HEK293 (cell line): ENCODE data around the gene TBC1D20.

Experiments used
- EGR2 ChIP-seq: fragments of 450-650 bp; formaldehyde crosslinking; IDR thresholded peaks from 2 replicates; pipeline ENCODE4 v1.5.1; 2016; ENCODE audit warnings: low read depth, missing biosample characterization, missing genetic modification characterization
- GLIS2 ChIP-seq: fragments of 450-650 bp; formaldehyde crosslinking; IDR thresholded peaks from 2 replicates; pipeline ENCODE4 v1.5.1; 2016; ENCODE audit warnings: missing biosample characterization, missing genetic modification characterization
- HOXC10 ChIP-seq: sonication (generic); formaldehyde crosslinking; IDR thresholded peaks from 2 replicates; pipeline ENCODE4 v1.8.1; 2023; ENCODE audit warnings: mild to moderate bottlenecking, missing genetic modification reagents
- IKZF3 ChIP-seq: fragments of 450-650 bp; IDR thresholded peaks from 2 replicates; pipeline ENCODE4 v1.5.0; 2018; ENCODE audit warnings: missing biosample characterization, mild to moderate bottlenecking, missing genetic modification characterization, moderate library complexity
- KLF16 ChIP-seq: fragments of 450-650 bp; formaldehyde crosslinking; IDR thresholded peaks from 2 replicates; pipeline ENCODE4 v1.5.1; 2017; ENCODE audit warnings: missing biosample characterization, missing genetic modification characterization
- KLF8 ChIP-seq: fragments of 450-650 bp; formaldehyde crosslinking; IDR thresholded peaks from 2 replicates; pipeline ENCODE4 v1.5.1; 2016; ENCODE audit warnings: missing biosample characterization, missing genetic modification characterization
- MEIS1 ChIP-seq: sonication (generic); formaldehyde crosslinking; IDR thresholded peaks from 2 replicates; pipeline ENCODE4 v1.8.1; 2022; ENCODE audit warnings: missing genetic modification reagents, mild to moderate bottlenecking, borderline replicate concordance
- PBX3 ChIP-seq: sonication (generic); formaldehyde crosslinking; IDR thresholded peaks from 2 replicates; pipeline ENCODE4 v1.8.1; 2022; ENCODE audit warnings: mild to moderate bottlenecking, moderate library complexity, missing genetic modification reagents
- ZBTB7A ChIP-seq: fragments of 450-650 bp; formaldehyde crosslinking; IDR thresholded peaks from 2 replicates; pipeline ENCODE4 v1.5.1; 2016; ENCODE audit warnings: low read depth, missing biosample characterization, missing genetic modification characterization
- ZBTB8A ChIP-seq: fragments of 450-650 bp; formaldehyde crosslinking; IDR thresholded peaks from 2 replicates; pipeline ENCODE4 v1.5.1; 2016; ENCODE audit warnings: missing biosample characterization, missing genetic modification characterization
- ZEB2 ChIP-seq: fragments of 450-650 bp; formaldehyde crosslinking; IDR thresholded peaks from 2 replicates; pipeline ENCODE4 v1.5.1; 2016; ENCODE audit warnings: missing biosample characterization, missing genetic modification characterization
- ZFP37 ChIP-seq: fragments of 450-650 bp; formaldehyde crosslinking; IDR thresholded peaks from 2 replicates; pipeline ENCODE4 v1.5.1; 2016; ENCODE audit warnings: missing biosample characterization, missing genetic modification characterization
- ZNF112 ChIP-seq: fragments of 450-650 bp; formaldehyde crosslinking; IDR thresholded peaks from 2 replicates; pipeline ENCODE4 v1.5.0; 2017; ENCODE audit warnings: missing biosample characterization, missing genetic modification characterization
- ZNF16 ChIP-seq: fragments of 450-650 bp; formaldehyde crosslinking; IDR thresholded peaks from 2 replicates; pipeline ENCODE4 v1.5.1; 2016; ENCODE audit warnings: low read depth, missing biosample characterization, missing genetic modification characterization
- ZNF223 ChIP-seq: fragments of 450-650 bp; formaldehyde crosslinking; IDR thresholded peaks from 2 replicates; pipeline ENCODE4 v1.5.1; 2016; ENCODE audit warnings: missing biosample characterization, missing genetic modification characterization
- ZNF292 ChIP-seq: fragments of 450-650 bp; formaldehyde crosslinking; IDR thresholded peaks from 2 replicates; pipeline ENCODE4 v1.5.1; 2016; ENCODE audit warnings: low read depth, missing biosample characterization, missing genetic modification characterization, borderline replicate concordance
- ZNF311 ChIP-seq: fragments of 450-650 bp; formaldehyde crosslinking; IDR thresholded peaks from 2 replicates; pipeline ENCODE4 v1.5.1; 2017; ENCODE audit warnings: missing biosample characterization, missing genetic modification characterization, borderline replicate concordance
- ZNF335 ChIP-seq: fragments of 450-650 bp; formaldehyde crosslinking; conservative IDR thresholded peaks from 2 replicates; pipeline ENCODE4 v1.5.1; 2016; ENCODE audit warnings: missing biosample characterization, missing genetic modification characterization
- ZNF362 ChIP-seq: fragments of 450-650 bp; formaldehyde crosslinking; IDR thresholded peaks from 2 replicates; pipeline ENCODE4 v1.5.1; 2016; ENCODE audit warnings: missing biosample characterization, missing genetic modification characterization
- ZNF366 ChIP-seq: fragments of 450-650 bp; formaldehyde crosslinking; conservative IDR thresholded peaks from 2 replicates; pipeline ENCODE4 v1.5.1; 2016; ENCODE audit warnings: missing biosample characterization, missing genetic modification characterization
- ZNF37A ChIP-seq: fragments of 450-650 bp; IDR thresholded peaks from 2 replicates; pipeline ENCODE4 v1.5.1; 2018; ENCODE audit warnings: missing biosample characterization, missing genetic modification characterization
- ZNF404 ChIP-seq: fragments of 450-650 bp; formaldehyde crosslinking; IDR thresholded peaks from 2 replicates; pipeline ENCODE4 v1.5.1; 2017; ENCODE audit warnings: missing biosample characterization, missing genetic modification characterization
- ZNF416 ChIP-seq: fragments of 450-650 bp; formaldehyde crosslinking; IDR thresholded peaks from 2 replicates; pipeline ENCODE4 v1.5.1; 2016; ENCODE audit warnings: missing biosample characterization, missing genetic modification characterization
- ZNF433 ChIP-seq: fragments of 450-650 bp; formaldehyde crosslinking; IDR thresholded peaks from 2 replicates; pipeline ENCODE4 v1.5.1; 2016; ENCODE audit warnings: missing biosample characterization, missing genetic modification characterization, low read depth
- ZNF48 ChIP-seq: fragments of 450-650 bp; formaldehyde crosslinking; IDR thresholded peaks from 2 replicates; pipeline ENCODE4 v1.5.1; 2016; ENCODE audit warnings: missing biosample characterization, missing genetic modification characterization
- ZNF514 ChIP-seq: fragments of 450-650 bp; formaldehyde crosslinking; IDR thresholded peaks from 2 replicates; pipeline ENCODE4 v1.5.1; 2016; ENCODE audit warnings: missing biosample characterization, missing genetic modification characterization
- ZNF521 ChIP-seq: fragments of 450-650 bp; formaldehyde crosslinking; IDR thresholded peaks from 2 replicates; pipeline ENCODE4 v1.5.1; 2017; ENCODE audit warnings: missing biosample characterization, mild to moderate bottlenecking, missing genetic modification characterization
- ZNF544 ChIP-seq: fragments of 450-650 bp; formaldehyde crosslinking; IDR thresholded peaks from 2 replicates; pipeline ENCODE4 v1.5.0; 2017; ENCODE audit warnings: missing biosample characterization, missing genetic modification characterization
- ZNF549 ChIP-seq: fragments of 450-650 bp; IDR thresholded peaks from 2 replicates; pipeline ENCODE4 v1.5.1; 2018; ENCODE audit warnings: missing biosample characterization, missing genetic modification characterization, mild to moderate bottlenecking, inconsistent platforms, moderate library complexity
- ZNF561 ChIP-seq: fragments of 450-650 bp; IDR thresholded peaks from 2 replicates; pipeline ENCODE4 v1.5.1; 2018; ENCODE audit warnings: missing biosample characterization, missing genetic modification characterization, borderline replicate concordance
- ZNF571 ChIP-seq: fragments of 450-650 bp; formaldehyde crosslinking; IDR thresholded peaks from 2 replicates; pipeline ENCODE4 v1.5.0; 2017; ENCODE audit warnings: missing biosample characterization, missing genetic modification characterization
- ZNF580 ChIP-seq: fragments of 450-650 bp; formaldehyde crosslinking; IDR thresholded peaks from 2 replicates; pipeline ENCODE4 v1.5.1; 2016; ENCODE audit warnings: missing biosample characterization, missing genetic modification characterization
- ZNF585B ChIP-seq: fragments of 450-650 bp; formaldehyde crosslinking; IDR thresholded peaks from 2 replicates; pipeline ENCODE4 v1.5.1; 2016; ENCODE audit warnings: missing biosample characterization, missing genetic modification characterization
- ZNF596 ChIP-seq: fragments of 450-650 bp; IDR thresholded peaks from 2 replicates; pipeline ENCODE4 v1.5.0; 2018; ENCODE audit warnings: missing biosample characterization, mild to moderate bottlenecking, missing genetic modification characterization, moderate library complexity
- ZNF624 ChIP-seq: fragments of 450-650 bp; formaldehyde crosslinking; IDR thresholded peaks from 2 replicates; pipeline ENCODE4 v1.5.1; 2017; ENCODE audit warnings: missing biosample characterization, missing genetic modification characterization
- ZNF658 ChIP-seq: fragments of 450-650 bp; formaldehyde crosslinking; IDR thresholded peaks from 2 replicates; pipeline ENCODE4; 2016; ENCODE audit warnings: missing biosample characterization, missing genetic modification characterization
- ZNF776 ChIP-seq: fragments of 450-650 bp; formaldehyde crosslinking; IDR thresholded peaks from 2 replicates; pipeline ENCODE4 v1.5.0; 2017; ENCODE audit warnings: missing biosample characterization, missing genetic modification characterization, borderline replicate concordance
- ZNF837 ChIP-seq: fragments of 450-650 bp; formaldehyde crosslinking; IDR thresholded peaks from 2 replicates; pipeline ENCODE4 v1.5.1; 2016; ENCODE audit warnings: missing biosample characterization, missing genetic modification characterization

TBC1D20 gene

GRCh38 chr20:407133-407952 is 55.0 kb downstream of the TBC1D20 start (continued):
- no peak for TF ChIP-seq ZNF112 (tag by site-specific recombination)
- peak; percentile 76; the same call in 1 of the 2 replicates for TF ChIP-seq GLIS2 (tag by site-specific recombination)
- TF ChIP-seq ZNF585B (tag by site-specific recombination): no peak
- no peak for TF ChIP-seq ZNF658 (tag by site-specific recombination)
- TF ChIP-seq IKZF3: no peak
- no peak for TF ChIP-seq ZNF776 (tag by site-specific recombination)
- peak; percentile 56; the same call in 1 of the 2 replicates for TF ChIP-seq ZNF366 (tag by site-specific recombination)
- TF ChIP-seq ZNF416 (tag by site-specific recombination): no peak
- no peak for TF ChIP-seq ZNF837 (tag by site-specific recombination)
- TF ChIP-seq EGR2 (tag by site-specific recombination): no peak
- TF ChIP-seq ZBTB8A (tag by site-specific recombination): peak; percentile 96
- TF ChIP-seq ZNF362 (tag by site-specific recombination): no peak
- TF ChIP-seq ZEB2 (tag by site-specific recombination): peak; percentile 66
- 0 out of 2 replicates have a peak, but pooled peaks have one; percentile 50 for TF ChIP-seq KLF16 (tag by site-specific recombination)
- no peak for TF ChIP-seq ZNF624 (tag by site-specific recombination)
- TF ChIP-seq ZNF311 (tag by site-specific recombination): no peak
- TF ChIP-seq MEIS1 (CRISPR knock-in tag): no peak
- TF ChIP-seq HOXC10 (CRISPR knock-in tag): no peak
- TF ChIP-seq ZNF335 (tag by site-specific recombination): peak; percentile 94
- TF ChIP-seq ZNF404: no peak
- TF ChIP-seq ZNF292 (tag by site-specific recombination): no peak
- TF ChIP-seq KLF8 (tag by site-specific recombination): peak; percentile 9
- TF ChIP-seq ZNF580 (tag by site-specific recombination): no peak
- TF ChIP-seq ZBTB7A (tag by site-specific recombination): no peak
- no peak for TF ChIP-seq ZNF433 (tag by site-specific recombination)
- peak; percentile 55; the same call in 1 of the 2 replicates for TF ChIP-seq ZNF561 (tag by site-specific recombination)
- no peak for TF ChIP-seq ZNF37A (tag by site-specific recombination)
- no peak for TF ChIP-seq ZNF544 (tag by site-specific recombination)
- no peak for TF ChIP-seq ZNF514 (tag by site-specific recombination)
- no peak for TF ChIP-seq ZNF571 (tag by site-specific recombination)
- TF ChIP-seq PBX3 (CRISPR knock-in tag): no peak; the same call in 1 of the 2 replicates
- TF ChIP-seq ZNF521: no peak
- TF ChIP-seq ZFP37: no peak; the same call in 1 of the 2 replicates
- no peak for TF ChIP-seq ZNF48 (tag by site-specific recombination)
- no peak for TF ChIP-seq ZNF549
- TF ChIP-seq ZNF223 (tag by site-specific recombination): no peak
- TF ChIP-seq ZNF16 (tag by site-specific recombination): peak; percentile 49; the same call in 1 of the 2 replicates
- TF ChIP-seq ZNF596 (tag by site-specific recombination): no peak; the same call in 1 of the 2 replicates
